Hepatocyte (in vitro differentiated cells): ENCODE results near the gene MUC5B.

ENCODE experiments used
- CTCF ChIP-seq: fragments of 200-600 bp; sonication (generic); IDR thresholded peaks from 2 replicates; pipeline ENCODE4 v1.5.1; 2016; ENCODE audit warnings: antibody characterized with exemption, mild to moderate bottlenecking; ENCODE audit not compliant: poor library complexity
- EZH2 ChIP-seq: fragments of 200-600 bp; sonication (generic); IDR thresholded peaks from 2 replicates; pipeline ENCODE4 v1.6.1; 2016; ENCODE audit warnings: antibody characterized with exemption, mild to moderate bottlenecking, borderline replicate concordance
- EZH2phosphoT487 ChIP-seq: fragments of 200-600 bp; sonication (generic); IDR thresholded peaks from one replicate; pipeline ENCODE4 v1.6.1; 2018; ENCODE audit warnings: antibody characterized with exemption, mild to moderate bottlenecking, low read depth, moderate library complexity; ENCODE audit not compliant: unreplicated experiment, severe bottlenecking

GRCh38 chr11:1260023-1260501 lies 37.2 kb downstream of the MUC5B start:
- TF ChIP-seq CTCF, result no peak
- no peak for TF ChIP-seq EZH2phosphoT487
- TF ChIP-seq EZH2, result no peak
